IMR-90 (cell line): ENCODE data around the gene CEP128. TPM values are rescaled to one million over a fixed set of nuclear protein-coding genes. Genes with fewer than 3 reads are reported as not detected.
A peak's percentile ranks its signal among the peaks of the same experiment; 100 is the strongest.

Source experiments
- ATAC-seq: fragments of 200-7000 bp; cut with Tn5 transposase; 2 replicates; pipeline ENCODE4 v1.9.1; 2020; ENCODE audit warnings: low read depth, mild to moderate bottlenecking, moderate library complexity
- BruUV-seq: library from RNA; stranded (reverse); fragments of 400-500 nt; replicated peaks from 2 replicates; lab custom pipeline; 2021; lab: Mats Ljungman, UMichigan
- CTCF ChIA-PET: fragments of 300-600 bp; formaldehyde crosslinking; extraction: SDS; loops from one replicate; lab custom pipeline; 2021; ENCODE audit warnings: antibody characterized with exemption; lab: Yijun Ruan, JAX
- POLR2A ChIA-PET: fragments of 300-600 bp; sonication (Branson Sonifier 250); formaldehyde crosslinking; loops from one replicate; lab custom pipeline; 2022; ENCODE audit warnings: antibody characterized with exemption; ENCODE audit not compliant: unreplicated experiment; lab: Charles Lee
- DNase-seq: peaks from one replicate; pipeline ENCODE4 v3.0.0; 2013
- H2AFZ ChIP-seq: replicated peaks from 2 replicates; pipeline ENCODE3; 2013; ENCODE audit warnings: low read length, mild to moderate bottlenecking; ENCODE audit not compliant: poor library complexity
- H2AK5ac ChIP-seq: 2 replicates; pipeline ENCODE4 v1.6.1; 2013; ENCODE audit warnings: low read depth, low read length, inconsistent platforms
- H2AK9ac ChIP-seq: replicated peaks from 2 replicates; pipeline ENCODE3; 2013; ENCODE audit warnings: mild to moderate bottlenecking, low read depth, low read length, moderate library complexity; ENCODE audit not compliant: poor library complexity
- H2BK120ac ChIP-seq: 2 replicates; pipeline ENCODE4 v1.6.1; 2013; ENCODE audit warnings: low read depth, low read length, inconsistent platforms
- H2BK15ac ChIP-seq: 3 replicates; pipeline ENCODE4 v1.6.1; 2013; ENCODE audit warnings: low read depth, low read length, inconsistent platforms
- H2BK20ac ChIP-seq: 2 replicates; pipeline ENCODE4 v1.6.1; 2013; ENCODE audit warnings: low read depth, mild to moderate bottlenecking, inconsistent platforms, low read length, moderate library complexity
- H2BK5ac ChIP-seq: 2 replicates; pipeline ENCODE4 v1.6.1; 2013; ENCODE audit warnings: mild to moderate bottlenecking, low read depth, low read length, inconsistent platforms; ENCODE audit not compliant: poor library complexity, severe bottlenecking
- H3K14ac ChIP-seq: replicated peaks from 2 replicates; pipeline ENCODE4 v1.6.1; 2013; ENCODE audit warnings: low read depth, low read length, inconsistent platforms
- H3K18ac ChIP-seq: 2 replicates; pipeline ENCODE4 v1.6.1; 2013; ENCODE audit warnings: low read depth, low read length, control low read depth
- H3K23ac ChIP-seq: 2 replicates; pipeline ENCODE4 v1.6.1; 2013; ENCODE audit warnings: low read depth, low read length, inconsistent platforms
- H3K27ac ChIP-seq: 2 replicates; pipeline ENCODE4 v1.5.1; 2013; ENCODE audit warnings: mild to moderate bottlenecking, control low read depth, low read length; ENCODE audit not compliant: insufficient read depth
- H3K27me3 ChIP-seq: 2 replicates; pipeline ENCODE4 v1.6.1; 2013; ENCODE audit warnings: low read length; ENCODE audit not compliant: control insufficient read depth, insufficient read depth
- H3K36me3 ChIP-seq: 2 replicates; pipeline ENCODE4 v1.6.1; 2013; ENCODE audit warnings: low read length, mixed read lengths; ENCODE audit not compliant: control insufficient read depth, insufficient read depth
- H3K4ac ChIP-seq: 2 replicates; pipeline ENCODE4 v1.6.1; 2013; ENCODE audit warnings: low read depth, low read length, inconsistent platforms
- H3K4me1 ChIP-seq: 2 replicates; pipeline ENCODE4 v1.6.1; 2013; ENCODE audit warnings: low read length, mixed read lengths; ENCODE audit not compliant: control insufficient read depth, insufficient read depth
- H3K4me2 ChIP-seq: 2 replicates; pipeline ENCODE4 v1.6.1; 2013; ENCODE audit warnings: low read depth, mild to moderate bottlenecking, control low read depth, low read length, moderate library complexity
- H3K4me3 ChIP-seq: 2 replicates; pipeline ENCODE4 v1.5.1; 2013; ENCODE audit warnings: low read depth, mild to moderate bottlenecking, control low read depth, low read length, moderate library complexity; ENCODE audit not compliant: insufficient read depth
- H3K56ac ChIP-seq: 2 replicates; pipeline ENCODE4 v1.6.1; 2013; ENCODE audit warnings: low read length, inconsistent platforms; ENCODE audit not compliant: insufficient read depth; ENCODE audit errors: extremely low read depth
- H3K79me1 ChIP-seq, 2 experiments: 2 replicates each; pipeline ENCODE4 v1.6.1; 2013; ENCODE audit warnings: low read length in 2 of 2, inconsistent platforms in 1 of 2, low read depth in 1 of 2
- H3K9ac ChIP-seq: 2 replicates; pipeline ENCODE4 v1.6.1; 2013; ENCODE audit warnings: low read depth, low read length, control low read depth
- H3K9me1 ChIP-seq: 2 replicates; pipeline ENCODE4 v1.6.1; 2013; ENCODE audit warnings: low read length, inconsistent platforms; ENCODE audit not compliant: insufficient read depth
- H3K9me3 ChIP-seq: 2 replicates; pipeline ENCODE4 v1.6.1; 2013; ENCODE audit warnings: low read length; ENCODE audit not compliant: control insufficient read depth, insufficient read depth
- H4K20me1 ChIP-seq: 2 replicates; pipeline ENCODE4 v1.6.1; 2013; ENCODE audit warnings: low read length, inconsistent platforms; ENCODE audit not compliant: insufficient read depth
- H4K5ac ChIP-seq: 2 replicates; pipeline ENCODE4 v1.6.1; 2013; ENCODE audit warnings: mild to moderate bottlenecking, low read depth, low read length, control low read depth
- H4K8ac ChIP-seq, 2 experiments: 2 replicates each; pipeline ENCODE4 v1.6.1; 2013; ENCODE audit warnings: low read depth in 2 of 2, low read length in 2 of 2, control low read depth in 1 of 2, inconsistent platforms in 1 of 2
- H4K91ac ChIP-seq: 2 replicates; pipeline ENCODE4 v1.6.1; 2013; ENCODE audit warnings: low read depth, low read length, inconsistent platforms; ENCODE audit not compliant: insufficient read depth
- BHLHE40 ChIP-seq: fragments of 150-350 bp; IDR thresholded peaks from 2 replicates; pipeline ENCODE4 v1.6.1; 2016; ENCODE audit warnings: mild to moderate bottlenecking, low read depth, low read length
- CEBPB ChIP-seq: IDR thresholded peaks from 2 replicates; pipeline ENCODE4 v1.6.1; 2012; ENCODE audit warnings: low read depth, low read length, improper control_type of control experiment
- CHD1 ChIP-seq: IDR thresholded peaks from 2 replicates; pipeline ENCODE4 v1.6.1; 2012; ENCODE audit warnings: low read depth, low read length, improper control_type of control experiment
- FOS ChIP-seq: fragments of 150-350 bp; IDR thresholded peaks from 2 replicates; pipeline ENCODE4 v1.6.1; 2016; ENCODE audit warnings: low read depth, low read length
- MAFK ChIP-seq: IDR thresholded peaks from 2 replicates; pipeline ENCODE4 v1.6.1; 2012; ENCODE audit warnings: low read depth, low read length, improper control_type of control experiment
- MAZ ChIP-seq: IDR thresholded peaks from 2 replicates; pipeline ENCODE4 v1.6.1; 2012; ENCODE audit warnings: low read depth, mild to moderate bottlenecking, low read length, improper control_type of control experiment, moderate library complexity, borderline replicate concordance
- MXI1 ChIP-seq: IDR thresholded peaks from 2 replicates; pipeline ENCODE4 v1.6.1; 2012; ENCODE audit warnings: low read depth, mild to moderate bottlenecking, low read length, moderate library complexity, borderline replicate concordance
- NFE2L2 ChIP-seq: fragments of 150-350 bp; IDR thresholded peaks from 2 replicates; pipeline ENCODE4 v1.6.1; 2016; ENCODE audit warnings: low read depth, mild to moderate bottlenecking, low read length
- POLR2A ChIP-seq: IDR thresholded peaks from 2 replicates; pipeline ENCODE4 v1.6.1; 2012; ENCODE audit warnings: mild to moderate bottlenecking, low read depth, low read length
- RAD21 ChIP-seq: IDR thresholded peaks from 2 replicates; pipeline ENCODE4 v1.6.1; 2012; ENCODE audit warnings: low read length, improper control_type of control experiment
- RCOR1 ChIP-seq: IDR thresholded peaks from 2 replicates; pipeline ENCODE4 v1.6.1; 2012; ENCODE audit warnings: mild to moderate bottlenecking, low read length, improper control_type of control experiment; ENCODE audit not compliant: insufficient replicate concordance
- RFX5 ChIP-seq: IDR thresholded peaks from 2 replicates; pipeline ENCODE4 v1.8.0; 2012; ENCODE audit warnings: low read depth, mild to moderate bottlenecking, low read length, moderate library complexity
- SMC3 ChIP-seq: fragments of 150-350 bp; IDR thresholded peaks from 2 replicates; pipeline ENCODE4 v1.6.1; 2016; ENCODE audit warnings: low read depth, mild to moderate bottlenecking, antibody characterized with exemption, low read length, moderate library complexity
- dilution Hi-C: fragments of 300-500 bp; cut with HindIII; formaldehyde crosslinking; loops from one replicate; pipeline ENCODE4 v1.14.3; 2018; ENCODE audit warnings: low sequenced_read_pairs; ENCODE audit not compliant: unreplicated experiment
- in situ Hi-C: fragments of 300-500 bp; cut with MboI; formaldehyde crosslinking; loops from 3 replicates; pipeline ENCODE4 v1.14.3; 2019; ENCODE audit warnings: low sequenced_read_pairs, inconsistent platforms, mixed read lengths
- intact Hi-C: fragments of 100-400 bp; cut with micrococcal nuclease; formaldehyde crosslinking; loops from 2 replicates; pipeline ENCODE4 v1.10.0; 2022
- polyA plus RNA-seq, 3 experiments: library from polyadenylated mRNA; depleted of rRNA; stranded (reverse); fragments of >200 nt; gene quantifications; 2 replicates each; pipeline ENCODE4 v1.2.3, GENCODE V29; 2012; ENCODE audit warnings: low replicate concordance in 1 of 3
- total RNA-seq: library from RNA; depleted of rRNA; stranded (reverse); fragments of >200 nt; gene quantifications from 2 replicates; pipeline ENCODE4 v1.2.3, GENCODE V29; 2012
- TF ChIP-seq, protein P1 (sequence below): fragments of 150-350 bp; IDR thresholded peaks from 2 replicates; pipeline ENCODE4 v1.6.1; 2016; ENCODE audit warnings: low read depth, mild to moderate bottlenecking, low read length, moderate library complexity, borderline replicate concordance
- TF ChIP-seq, protein P2 (sequence below): fragments of 150-350 bp; IDR thresholded peaks from 2 replicates; pipeline ENCODE4 v1.6.1; 2017; ENCODE audit warnings: mild to moderate bottlenecking, antibody characterized with exemption, low read length, low read depth
- TF ChIP-seq, protein P3 (sequence below): conservative IDR thresholded peaks from 2 replicates; pipeline ENCODE4 v1.5.1; 2012; ENCODE audit warnings: mild to moderate bottlenecking, low read depth, low read length, improper control_type of control experiment

The CEP128 gene
- total and polyA plus RNA-seq, 2 of the 4 experiments (the other 2 are of a cell fraction) = 1.9 to 5.7 TPM

DNA sequence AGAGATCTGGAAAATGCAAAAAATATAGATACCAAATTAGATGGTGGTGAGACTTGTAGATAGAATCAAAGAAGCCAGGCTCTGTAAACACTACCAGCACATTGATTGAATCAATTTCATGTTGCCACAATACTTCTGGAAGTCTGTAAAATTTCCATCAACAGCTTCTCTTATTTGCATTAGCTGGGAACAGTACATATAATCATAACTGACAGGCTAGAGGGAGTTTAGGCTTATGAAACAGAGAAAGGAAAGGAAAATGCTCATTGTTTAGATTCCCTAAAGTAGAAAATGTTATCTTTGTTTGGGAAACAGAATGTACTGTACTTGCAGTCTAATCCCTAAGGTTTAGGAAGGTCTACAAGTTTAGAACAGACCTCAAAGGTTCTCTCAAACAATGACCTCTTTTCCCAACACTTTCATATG lies 335.2 kb downstream of the CEP128 start:
- Histone ChIP-seq H3K9ac (no peak overlapping the region), H3K27ac (no peak overlapping the region), H4K5ac (no peak overlapping the region), H2AK5ac (no peak overlapping the region), H3K14ac (no peak overlapping the region; the same call in 1 of the 2 replicates), H2AFZ (no peak overlapping the region), H3K18ac (peak overlapping the region; percentile 27; the same call in 1 of the 2 replicates), H3K4ac (peak overlapping the region; percentile 7; the same call in 1 of the 2 replicates), H2BK15ac (no peak overlapping the region), H4K8ac (peak overlapping the region in 1 of 2 experiments; percentile 32; a peak in 2 of 4 replicates), H3K4me2 (peak overlapping the region; percentile 46; the same call in 1 of the 2 replicates), H3K23ac (no peak overlapping the region), H3K56ac (no peak overlapping the region), H2BK120ac (no peak overlapping the region), H4K20me1 (no peaks in the 10 kb centered on the region), H4K91ac (no peak overlapping the region), H3K9me1 (no peaks in the 10 kb centered on the region; the same call in 1 of the 2 replicates), H3K36me3 (no peaks in the 10 kb centered on the region), H3K9me3 (no peaks in the 10 kb centered on the region), H2BK20ac (peak overlapping the region; percentile 53; the same call in 1 of the 2 replicates), H3K27me3 (no peaks in the 10 kb centered on the region), H2BK5ac (peak overlapping the region; percentile 6), H3K4me1 (no peaks in the 10 kb centered on the region), H2AK9ac (no peak overlapping the region), H3K4me3 (no peak overlapping the region), H3K79me1 (no peaks in the 10 kb centered on the region)
- DNase-seq (no peak), ATAC-seq (peak; percentile 53)
- ChIA-PET POLR2A (no interaction called here), CTCF (no interaction called here)
- dilution Hi-C loops (no loop called here), intact Hi-C loops (no loop called here), in situ Hi-C loops (loop anchor here (25.0 kb wide), 1 partner anchor 544 kb away; no protein-coding TSS in a partner anchor)
- TF ChIP-seq, protein P1, sequence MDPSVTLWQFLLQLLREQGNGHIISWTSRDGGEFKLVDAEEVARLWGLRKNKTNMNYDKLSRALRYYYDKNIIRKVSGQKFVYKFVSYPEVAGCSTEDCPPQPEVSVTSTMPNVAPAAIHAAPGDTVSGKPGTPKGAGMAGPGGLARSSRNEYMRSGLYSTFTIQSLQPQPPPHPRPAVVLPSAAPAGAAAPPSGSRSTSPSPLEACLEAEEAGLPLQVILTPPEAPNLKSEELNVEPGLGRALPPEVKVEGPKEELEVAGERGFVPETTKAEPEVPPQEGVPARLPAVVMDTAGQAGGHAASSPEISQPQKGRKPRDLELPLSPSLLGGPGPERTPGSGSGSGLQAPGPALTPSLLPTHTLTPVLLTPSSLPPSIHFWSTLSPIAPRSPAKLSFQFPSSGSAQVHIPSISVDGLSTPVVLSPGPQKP = no peak
- TF ChIP-seq, protein P2, sequence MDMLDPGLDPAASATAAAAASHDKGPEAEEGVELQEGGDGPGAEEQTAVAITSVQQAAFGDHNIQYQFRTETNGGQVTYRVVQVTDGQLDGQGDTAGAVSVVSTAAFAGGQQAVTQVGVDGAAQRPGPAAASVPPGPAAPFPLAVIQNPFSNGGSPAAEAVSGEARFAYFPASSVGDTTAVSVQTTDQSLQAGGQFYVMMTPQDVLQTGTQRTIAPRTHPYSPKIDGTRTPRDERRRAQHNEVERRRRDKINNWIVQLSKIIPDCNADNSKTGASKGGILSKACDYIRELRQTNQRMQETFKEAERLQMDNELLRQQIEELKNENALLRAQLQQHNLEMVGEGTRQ = no peak
- no peak for TF ChIP-seq NFE2L2
- TF ChIP-seq MAZ = no peak
- TF ChIP-seq, protein P3, sequence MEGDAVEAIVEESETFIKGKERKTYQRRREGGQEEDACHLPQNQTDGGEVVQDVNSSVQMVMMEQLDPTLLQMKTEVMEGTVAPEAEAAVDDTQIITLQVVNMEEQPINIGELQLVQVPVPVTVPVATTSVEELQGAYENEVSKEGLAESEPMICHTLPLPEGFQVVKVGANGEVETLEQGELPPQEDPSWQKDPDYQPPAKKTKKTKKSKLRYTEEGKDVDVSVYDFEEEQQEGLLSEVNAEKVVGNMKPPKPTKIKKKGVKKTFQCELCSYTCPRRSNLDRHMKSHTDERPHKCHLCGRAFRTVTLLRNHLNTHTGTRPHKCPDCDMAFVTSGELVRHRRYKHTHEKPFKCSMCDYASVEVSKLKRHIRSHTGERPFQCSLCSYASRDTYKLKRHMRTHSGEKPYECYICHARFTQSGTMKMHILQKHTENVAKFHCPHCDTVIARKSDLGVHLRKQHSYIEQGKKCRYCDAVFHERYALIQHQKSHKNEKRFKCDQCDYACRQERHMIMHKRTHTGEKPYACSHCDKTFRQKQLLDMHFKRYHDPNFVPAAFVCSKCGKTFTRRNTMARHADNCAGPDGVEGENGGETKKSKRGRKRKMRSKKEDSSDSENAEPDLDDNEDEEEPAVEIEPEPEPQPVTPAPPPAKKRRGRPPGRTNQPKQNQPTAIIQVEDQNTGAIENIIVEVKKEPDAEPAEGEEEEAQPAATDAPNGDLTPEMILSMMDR = no peak
- TF ChIP-seq RFX5 = no peak
- TF ChIP-seq RAD21 = no peak
- TF ChIP-seq RCOR1 = no peak
- TF ChIP-seq POLR2A = no peak
- TF ChIP-seq BHLHE40 = no peak
- no peak for TF ChIP-seq CHD1
- no peak for TF ChIP-seq SMC3
- TF ChIP-seq CEBPB = no peak
- no peak for TF ChIP-seq MXI1
- TF ChIP-seq FOS = no peak
- TF ChIP-seq MAFK = no peak
- BruUV-seq = no TSS peak
